COLO829 (cell line): ENCODE results near the gene A2ML1.
"Not testable (repeated sequence)": the region's sequence is repeated elsewhere in the genome, so short reads cannot be mapped to it uniquely, and the experiment has no call there.

ENCODE experiments used
- DNase-seq: peaks from one replicate; pipeline ENCODE4 v3.0.0; 2012; ENCODE audit warnings: low spot score

The A2ML1 gene

GRCh38 chr12:8817856-8818255 is 4.6 kb upstream of the A2ML1 start:
- DNase-seq: no peak

GRCh38 chr12:8818526-8818925 is 3.9 kb upstream of the A2ML1 start:
- no peak for DNase-seq

GRCh38 chr12:8819666-8819980 is 2.8 kb upstream of the A2ML1 start:
- no peak for DNase-seq

- not testable (repeated sequence) for DNase-seq
Observed at GRCh38 chr12:8820676-8821407, 1.6 kb upstream of the A2ML1 start.

- DNase-seq: no peak
Observed at GRCh38 chr12:8821591-8821990, 830 bp upstream of the A2ML1 start.

GRCh38 chr12:8823565-8824300 is 1.3 kb downstream of the A2ML1 start:
- DNase-seq: no peak

- DNase-seq: no peak
Observed at GRCh38 chr12:8827551-8828256, 5.3 kb downstream of the A2ML1 start.

GRCh38 chr12:8828257-8829124 is 6.1 kb downstream of the A2ML1 start:
- DNase-seq: no peak

GRCh38 chr12:8829125-8829518 is 6.7 kb downstream of the A2ML1 start:
- no peak for DNase-seq

- DNase-seq: no peak
Observed at GRCh38 chr12:8829621-8830020, 7.2 kb downstream of the A2ML1 start.

GRCh38 chr12:8831116-8831515 is 8.7 kb downstream of the A2ML1 start:
- no peak for DNase-seq

- no peak for DNase-seq
Observed at GRCh38 chr12:8832500-8832899, 10.1 kb downstream of the A2ML1 start.

- peak; percentile 41 for DNase-seq
Observed at GRCh38 chr12:8834230-8834629, 11.8 kb downstream of the A2ML1 start.

- no peak for DNase-seq
Observed at GRCh38 chr12:8837291-8837690, 14.9 kb downstream of the A2ML1 start.

GRCh38 chr12:8840321-8840720 is 17.9 kb downstream of the A2ML1 start:
- no peak for DNase-seq

GRCh38 chr12:8840938-8841633 is 18.7 kb downstream of the A2ML1 start:
- no peak for DNase-seq

- no peak for DNase-seq
Observed at GRCh38 chr12:8841778-8842177, 19.4 kb downstream of the A2ML1 start.

- DNase-seq: peak; percentile 42
Observed at GRCh38 chr12:8844665-8845064, 22.2 kb downstream of the A2ML1 start.

- DNase-seq: no peak
Observed at GRCh38 chr12:8846305-8846704, 23.9 kb downstream of the A2ML1 start.

GRCh38 chr12:8847435-8847834 is 25.0 kb downstream of the A2ML1 start:
- no peak for DNase-seq

- no peak for DNase-seq
Observed at GRCh38 chr12:8849876-8850275, 27.5 kb downstream of the A2ML1 start.

- DNase-seq: no peak
Observed at GRCh38 chr12:8852119-8852518, 29.7 kb downstream of the A2ML1 start.
